GM12864 (cell line): ENCODE measurements around the gene RBM25.

Source experiments
- DNase-seq: peaks from one replicate; pipeline ENCODE4 v3.0.0-alpha.2; 2011; ENCODE audit warnings: low read depth
- H3K4me3 ChIP-seq: 2 replicates; pipeline ENCODE4 v1.5.1; 2011; ENCODE audit warnings: mild to moderate bottlenecking, low read depth, low read length, control low read depth
- CTCF ChIP-seq: IDR thresholded peaks from 2 replicates; pipeline ENCODE4 v1.5.1; 2011; ENCODE audit warnings: low read depth, mild to moderate bottlenecking, moderate library complexity, low read length, control low read depth, inconsistent platforms; ENCODE audit errors: missing control alignments

The RBM25 gene

DNA sequence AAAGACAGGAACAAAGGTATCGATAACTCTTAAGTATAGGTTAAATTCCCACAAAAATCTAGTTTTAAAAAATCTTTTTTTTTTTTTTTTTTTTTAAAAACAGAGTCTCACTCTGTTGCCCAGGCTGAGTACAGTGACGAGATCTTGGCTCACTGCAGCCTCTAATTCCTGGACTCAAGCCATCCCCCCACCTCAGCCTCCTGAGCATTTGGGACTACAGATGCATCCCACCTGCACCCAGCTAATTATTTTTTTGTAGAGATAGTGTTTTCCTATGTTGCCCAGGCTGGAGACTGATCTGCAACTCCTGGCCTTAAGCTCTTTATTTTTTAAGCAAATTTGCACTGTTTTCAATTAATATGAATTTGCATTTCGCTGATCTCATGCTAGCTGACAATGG, 87.8 kb downstream of the RBM25 start:
- no peak for TF ChIP-seq CTCF
- DNase-seq, result no peak
- H3K4me3 ChIP-seq, result no peak overlapping the region

DNA sequence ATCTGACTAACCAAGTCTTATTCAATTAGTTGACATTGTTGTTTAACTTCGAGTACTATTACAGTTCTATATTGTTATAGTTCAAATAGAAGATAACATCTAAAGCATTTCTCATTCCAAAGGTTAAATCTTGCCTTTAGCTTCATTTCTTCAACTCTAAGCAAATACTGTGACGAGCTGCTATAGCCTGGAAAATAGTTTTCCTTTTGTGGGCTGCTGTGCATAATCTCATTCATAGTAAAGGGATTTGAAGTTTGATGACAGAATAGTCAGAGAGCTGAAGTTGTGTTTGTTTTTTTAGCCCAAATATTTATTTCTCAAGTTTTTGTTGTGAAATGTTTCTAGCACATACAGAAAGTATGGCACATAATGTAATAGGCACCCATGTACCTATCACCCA, 91.4 kb downstream of the RBM25 start:
- H3K4me3 ChIP-seq, result no peak overlapping the region
- DNase-seq, result no peak
- TF ChIP-seq CTCF, result no peak

DNA sequence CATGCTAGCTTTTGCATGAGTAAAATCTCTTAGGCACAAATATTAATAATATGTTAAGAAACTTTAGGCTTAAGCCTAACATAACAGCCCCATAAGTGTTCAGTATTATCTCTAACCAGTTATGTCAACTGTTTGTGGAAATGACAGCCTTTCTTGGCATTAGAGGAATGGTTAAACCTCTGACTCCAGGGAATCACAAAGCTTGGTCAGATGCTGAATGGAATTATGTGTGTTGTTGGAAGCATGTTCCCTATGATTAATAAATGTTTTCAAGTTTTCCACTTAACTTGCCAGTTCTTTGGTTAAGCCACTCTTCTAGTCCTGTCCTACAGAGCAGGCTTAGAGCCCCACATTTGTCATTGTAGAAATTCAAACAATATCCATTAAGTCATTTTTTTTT, 94.9 kb downstream of the RBM25 start:
- no peak for DNase-seq
- no peak for TF ChIP-seq CTCF
- H3K4me3 ChIP-seq, result no peak overlapping the region

- H3K4me3 ChIP-seq, result no peak overlapping the region
- TF ChIP-seq CTCF, result no peak
- no peak for DNase-seq
Observed at GRCh38 chr14:73162251-73162650, 103.9 kb downstream of the RBM25 start.

DNA sequence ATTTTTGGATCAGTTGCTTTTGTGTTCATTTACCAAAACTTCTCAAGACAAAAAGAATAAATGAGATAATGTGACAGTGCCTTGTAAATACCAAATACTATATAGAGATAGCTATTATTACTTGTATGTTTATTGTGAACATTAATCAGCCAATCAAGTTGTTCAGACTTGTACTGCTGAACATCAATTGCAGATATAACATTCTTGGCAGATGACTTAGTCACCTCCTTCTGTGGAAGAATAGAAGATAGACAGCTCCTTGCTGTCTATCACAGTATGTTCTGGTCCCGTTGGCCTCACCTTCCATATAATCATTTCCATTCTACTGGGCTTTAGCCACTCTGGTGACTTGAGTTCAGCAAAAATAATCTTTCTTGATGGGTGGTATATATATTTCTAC, 108.1 kb downstream of the RBM25 start:
- no peak for TF ChIP-seq CTCF

GRCh38 chr14:73167727-73168126, 109.4 kb downstream of the RBM25 start:
- DNase-seq, result no peak
- no peak for TF ChIP-seq CTCF

More for the DNA sequence above, 108.1 kb downstream of the RBM25 start:
- H3K4me3 ChIP-seq, result no peak overlapping the region
- no peak for DNase-seq

GRCh38 chr14:73168274-73168673, 109.9 kb downstream of the RBM25 start:
- no peak for TF ChIP-seq CTCF
- no peak overlapping the region for H3K4me3 ChIP-seq
- DNase-seq, result no peak

More at GRCh38 chr14:73167727-73168126, 109.4 kb downstream of the RBM25 start:
- H3K4me3 ChIP-seq, result no peak overlapping the region
